22Rv1 (cell line): Measurements from ENCODE around the gene ATRNL1.

Experiments used
- H3K27ac ChIP-seq: fragments of 450-650 bp; 2 replicates; pipeline ENCODE4 v1.5.1; 2017
- CTCF ChIP-seq: fragments of 450-650 bp; IDR thresholded peaks from 2 replicates; pipeline ENCODE4 v1.5.1; 2017; ENCODE audit warnings: mild to moderate bottlenecking
- ZFX ChIP-seq: fragments of 450-650 bp; IDR thresholded peaks from 2 replicates; pipeline ENCODE4 v1.6.1; 2017; ENCODE audit warnings: antibody characterized with exemption, borderline replicate concordance

ATRNL1 gene

DNA sequence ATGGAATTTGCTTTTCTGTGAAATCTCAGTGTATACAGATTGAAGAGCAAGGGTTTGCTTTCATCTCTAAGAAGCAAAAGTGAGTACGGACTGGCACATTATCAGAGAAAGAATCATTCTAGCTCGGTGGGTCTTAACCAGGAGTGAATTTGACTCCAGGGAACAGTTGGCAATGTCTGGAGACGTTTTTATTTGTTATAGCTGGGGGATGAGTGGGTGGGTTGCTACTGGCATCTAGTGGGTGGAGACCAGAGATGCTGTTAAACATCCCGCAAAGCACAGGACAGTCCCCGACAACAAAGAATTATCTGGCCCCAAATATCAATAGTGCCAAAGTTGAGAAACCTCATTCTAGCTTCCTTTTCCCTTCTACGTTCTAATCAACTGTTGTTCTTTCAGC is 43.8 kb upstream of the ATRNL1 start:
- H3K27ac ChIP-seq: no peak overlapping the region
- TF ChIP-seq ZFX (no peak), CTCF (no peak)

DNA sequence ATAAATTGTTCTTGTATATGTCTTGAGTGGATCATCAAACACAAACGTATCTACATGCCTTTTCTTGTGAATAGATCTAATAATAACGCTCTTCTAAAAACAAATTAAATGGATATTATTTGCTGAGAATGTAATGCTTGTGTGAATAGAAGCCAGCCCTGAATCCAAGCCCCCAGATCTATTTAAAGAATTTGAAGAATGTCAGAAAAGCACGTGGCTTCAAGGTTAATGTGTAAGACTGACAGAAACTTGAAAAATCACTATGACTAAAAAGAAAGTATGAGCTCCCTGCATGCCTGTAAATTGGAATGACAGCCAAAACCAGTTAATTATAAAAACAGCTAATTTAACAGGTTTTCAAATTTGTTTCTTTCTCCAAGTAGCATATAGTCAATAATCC is 43.2 kb upstream of the ATRNL1 start:
- TF ChIP-seq ZFX (no peak), CTCF (no peak)
- no peak overlapping the region for H3K27ac ChIP-seq

DNA sequence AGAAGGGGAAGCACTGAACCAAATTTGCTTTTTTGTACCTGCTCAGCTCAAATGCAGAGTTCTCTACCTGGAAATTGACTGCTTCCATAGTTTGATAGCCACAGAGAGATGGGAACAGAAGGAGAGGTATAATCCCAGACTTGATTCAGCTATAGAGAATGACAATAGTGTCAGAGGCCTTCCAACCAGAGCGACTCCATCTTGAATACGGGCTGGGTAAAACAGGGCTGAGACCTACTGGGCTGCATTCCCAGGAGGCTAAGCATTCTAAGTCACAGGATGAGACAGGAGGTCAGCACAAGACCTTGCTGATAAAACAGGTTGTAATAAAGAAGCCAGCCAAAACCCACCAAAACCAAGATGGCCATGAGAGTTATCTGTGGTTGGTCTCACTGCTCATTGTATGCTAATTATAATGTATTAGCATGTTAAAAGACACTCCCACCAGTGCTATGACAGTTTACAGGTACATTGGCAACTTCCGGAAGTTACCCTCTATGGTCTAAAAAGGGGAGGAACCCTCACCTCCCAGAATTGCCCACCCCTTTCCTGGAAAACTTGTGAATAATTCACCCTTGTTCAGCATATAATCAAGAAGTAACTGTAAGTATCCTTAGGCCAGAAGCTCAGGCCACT is 42.7 kb upstream of the ATRNL1 start:
- no peak for TF ChIP-seq ZFX
- TF ChIP-seq CTCF: no peak
- no peak overlapping the region for H3K27ac ChIP-seq

DNA sequence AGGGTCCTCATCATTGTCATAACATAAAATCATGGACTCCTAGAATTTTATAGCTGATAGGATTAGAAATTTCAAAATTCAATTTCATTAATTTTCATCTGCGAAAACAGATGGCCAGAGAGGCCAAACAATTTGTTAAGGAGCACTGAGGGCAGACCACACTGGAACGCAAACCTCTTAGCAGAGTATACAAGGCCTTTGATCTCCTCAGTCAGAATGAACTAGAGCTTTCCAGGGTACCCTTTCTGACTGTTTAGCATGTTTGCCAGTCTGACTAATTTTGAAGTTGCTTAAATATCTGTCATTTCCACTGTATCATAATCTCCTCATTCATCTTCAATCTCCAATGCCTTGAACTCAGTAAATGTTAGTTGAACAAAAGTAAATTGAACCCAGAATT is 41.9 kb upstream of the ATRNL1 start:
- H3K27ac ChIP-seq: no peak overlapping the region
- TF ChIP-seq CTCF: no peak
- no peak for TF ChIP-seq ZFX

- H3K27ac ChIP-seq: no peak overlapping the region
- TF ChIP-seq ZFX: no peak
- no peak for TF ChIP-seq CTCF
These were observed 40.9 kb upstream of the ATRNL1 start for GRCh38 chr10:115052226-115052625.

DNA sequence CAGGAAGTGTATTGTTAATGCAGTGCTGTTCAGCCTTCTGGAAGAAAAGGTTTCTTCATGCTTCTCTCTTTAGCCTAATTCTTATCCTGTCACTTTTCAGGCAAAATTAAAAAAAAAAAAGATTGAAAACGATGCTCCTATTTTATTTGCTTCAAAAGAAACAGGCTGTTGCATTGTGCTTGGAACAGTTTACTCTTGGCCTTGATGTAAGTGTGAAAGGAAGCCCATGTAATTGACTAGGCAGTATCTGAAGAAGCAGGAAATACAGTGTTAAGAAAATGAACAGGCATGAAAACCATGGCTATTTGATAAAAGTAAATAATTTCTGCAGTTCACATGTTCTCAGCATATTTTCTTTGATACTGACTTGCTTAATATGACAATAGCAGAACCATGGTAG is 40.4 kb upstream of the ATRNL1 start:
- TF ChIP-seq ZFX (no peak), CTCF (no peak)
- H3K27ac ChIP-seq: no peak overlapping the region

DNA sequence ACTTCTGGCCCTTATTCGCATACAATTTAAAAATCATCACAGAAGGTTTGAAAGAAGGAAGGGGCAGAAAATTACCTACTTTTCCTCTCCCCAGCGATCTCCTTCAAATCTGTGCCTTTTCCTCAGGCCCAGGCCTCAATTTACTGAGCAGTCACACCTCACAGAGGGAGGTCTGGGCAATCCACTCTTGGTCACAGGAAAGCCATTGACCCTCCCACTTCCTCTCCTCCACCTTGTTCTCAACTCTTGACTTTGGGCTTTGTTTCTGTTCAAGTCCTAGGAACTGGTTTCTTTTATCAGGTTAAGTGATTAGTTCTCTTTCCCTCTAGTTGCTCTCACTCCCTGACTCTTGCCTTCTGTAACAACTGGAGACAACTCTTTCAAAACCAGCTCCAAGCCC is 37.0 kb upstream of the ATRNL1 start:
- H3K27ac ChIP-seq: no peak overlapping the region
- TF ChIP-seq ZFX (no peak), CTCF (no peak)
